Epithelial cell of esophagus (primary cell): ENCODE data around the gene FAM241B.

Experiments
- DNase-seq: peaks from one replicate; pipeline ENCODE4 v3.0.0; 2010; ENCODE audit warnings: low read depth
- H3K4me3 ChIP-seq: 2 replicates; pipeline ENCODE4 v1.5.1; 2011; ENCODE audit warnings: mild to moderate bottlenecking, low read length, control low read depth
- TF ChIP-seq, protein P1 (sequence below): IDR thresholded peaks from 2 replicates; pipeline ENCODE4 v1.5.1; 2011; ENCODE audit warnings: low read depth, mild to moderate bottlenecking, low read length, control low read depth, inconsistent platforms; ENCODE audit not compliant: insufficient read depth; ENCODE audit errors: missing control alignments

Gene FAM241B

DNA sequence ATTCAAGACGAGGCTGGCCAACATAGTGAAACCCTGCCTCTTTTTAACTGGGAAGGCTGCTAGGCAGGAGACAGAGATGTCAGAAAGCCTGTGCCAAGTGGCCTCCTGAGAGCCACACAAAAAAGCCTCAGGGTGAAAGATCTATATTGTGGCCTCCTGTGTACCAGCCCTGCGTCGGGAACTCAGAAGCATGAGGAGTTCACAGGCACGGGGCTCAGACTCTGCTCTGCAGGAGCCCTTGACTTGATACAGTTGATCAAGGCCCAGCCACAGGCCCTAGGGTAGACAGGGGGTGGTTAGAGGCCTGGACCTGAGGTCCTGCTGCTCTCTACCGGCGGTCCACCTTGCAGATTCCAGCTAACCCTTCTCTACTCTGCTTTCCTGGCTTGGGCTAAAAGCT, 30.2 kb downstream of the FAM241B start:
- TF ChIP-seq, protein P1, sequence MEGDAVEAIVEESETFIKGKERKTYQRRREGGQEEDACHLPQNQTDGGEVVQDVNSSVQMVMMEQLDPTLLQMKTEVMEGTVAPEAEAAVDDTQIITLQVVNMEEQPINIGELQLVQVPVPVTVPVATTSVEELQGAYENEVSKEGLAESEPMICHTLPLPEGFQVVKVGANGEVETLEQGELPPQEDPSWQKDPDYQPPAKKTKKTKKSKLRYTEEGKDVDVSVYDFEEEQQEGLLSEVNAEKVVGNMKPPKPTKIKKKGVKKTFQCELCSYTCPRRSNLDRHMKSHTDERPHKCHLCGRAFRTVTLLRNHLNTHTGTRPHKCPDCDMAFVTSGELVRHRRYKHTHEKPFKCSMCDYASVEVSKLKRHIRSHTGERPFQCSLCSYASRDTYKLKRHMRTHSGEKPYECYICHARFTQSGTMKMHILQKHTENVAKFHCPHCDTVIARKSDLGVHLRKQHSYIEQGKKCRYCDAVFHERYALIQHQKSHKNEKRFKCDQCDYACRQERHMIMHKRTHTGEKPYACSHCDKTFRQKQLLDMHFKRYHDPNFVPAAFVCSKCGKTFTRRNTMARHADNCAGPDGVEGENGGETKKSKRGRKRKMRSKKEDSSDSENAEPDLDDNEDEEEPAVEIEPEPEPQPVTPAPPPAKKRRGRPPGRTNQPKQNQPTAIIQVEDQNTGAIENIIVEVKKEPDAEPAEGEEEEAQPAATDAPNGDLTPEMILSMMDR: no peak
- H3K4me3 ChIP-seq: no peak overlapping the region
- DNase-seq: no peak

DNA sequence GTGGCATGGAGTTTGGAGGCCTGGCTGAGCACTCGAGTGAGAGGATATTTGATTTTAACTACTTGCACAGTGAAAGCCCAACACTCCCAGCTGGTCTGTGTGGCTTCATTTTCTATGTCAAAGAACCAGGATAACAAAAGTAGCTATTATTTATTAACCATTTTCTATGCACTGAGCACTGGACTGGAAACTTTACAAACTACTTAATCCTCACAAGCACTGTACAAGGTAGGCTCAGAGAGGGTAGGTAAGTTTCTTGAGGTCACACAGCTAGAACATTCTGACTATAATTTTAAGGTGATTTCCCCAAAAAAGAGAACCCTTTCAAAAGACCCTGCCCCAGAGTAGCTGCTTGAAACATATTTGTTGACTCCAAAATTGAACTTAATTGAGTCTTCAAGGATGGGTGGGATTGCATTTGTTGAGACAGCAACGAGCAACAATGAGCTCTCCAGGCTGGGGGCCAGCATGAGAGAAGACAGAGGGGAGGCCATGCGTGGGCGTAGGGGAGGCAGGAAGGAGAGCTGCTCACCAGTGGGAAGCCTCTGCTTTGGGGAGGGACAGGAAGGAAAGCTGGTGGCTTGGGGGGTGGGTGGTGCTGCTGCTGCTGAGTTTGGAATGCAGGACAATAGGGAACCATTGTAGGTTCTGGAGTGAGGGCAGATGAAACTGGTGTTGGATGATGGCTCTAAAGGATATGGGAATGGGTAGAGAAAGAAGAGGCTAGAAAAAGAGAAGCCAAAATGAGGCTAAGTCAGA, 31.5 kb downstream of the FAM241B start:
- H3K4me3 ChIP-seq: no peak overlapping the region
- TF ChIP-seq, protein P1: no peak
- no peak for DNase-seq

DNA sequence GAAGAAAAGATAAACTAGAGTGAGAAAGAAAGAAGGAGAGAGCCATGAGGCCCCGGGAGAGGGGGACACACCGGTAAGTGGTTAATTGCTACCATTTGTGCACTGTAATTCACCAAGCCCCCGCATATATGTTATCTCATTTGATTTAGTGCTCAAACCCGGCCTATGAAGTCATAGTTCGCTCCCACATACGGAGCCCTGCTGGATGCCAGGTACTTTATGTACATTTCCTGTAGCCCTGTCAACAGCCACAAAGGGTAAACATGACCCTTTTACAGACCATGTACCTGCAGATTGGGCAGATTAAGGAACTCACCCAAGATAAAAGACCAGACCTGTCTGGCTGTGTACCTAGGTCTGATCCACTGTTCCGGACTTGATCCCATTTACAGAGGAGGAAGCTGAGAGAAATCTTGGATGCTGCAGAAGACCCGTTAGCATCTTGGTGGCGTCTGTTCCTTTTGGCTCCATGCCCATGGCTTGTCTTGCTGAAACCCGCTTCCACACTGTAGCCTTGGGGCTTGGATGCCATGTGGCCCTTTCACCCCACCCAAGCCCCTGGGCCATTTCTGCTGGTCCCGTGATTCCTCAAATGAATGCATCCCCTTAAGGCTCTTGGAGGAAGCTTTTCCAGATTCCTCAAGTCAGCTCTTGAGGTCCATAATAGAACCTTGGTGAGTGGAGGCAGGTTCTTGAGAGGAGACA, 32.3 kb downstream of the FAM241B start:
- no peak for DNase-seq
- H3K4me3 ChIP-seq: no peak overlapping the region
- TF ChIP-seq, protein P1: no peak

- DNase-seq: no peak
- no peak overlapping the region for H3K4me3 ChIP-seq
- TF ChIP-seq, protein P1: no peak
Measured at GRCh38 chr10:69662901-69663300, 32.9 kb downstream of the FAM241B start.

- no peak for DNase-seq
- H3K4me3 ChIP-seq: no peak overlapping the region
- TF ChIP-seq, protein P1: no peak
Measured at GRCh38 chr10:69663369-69663947, 33.4 kb downstream of the FAM241B start.

DNA sequence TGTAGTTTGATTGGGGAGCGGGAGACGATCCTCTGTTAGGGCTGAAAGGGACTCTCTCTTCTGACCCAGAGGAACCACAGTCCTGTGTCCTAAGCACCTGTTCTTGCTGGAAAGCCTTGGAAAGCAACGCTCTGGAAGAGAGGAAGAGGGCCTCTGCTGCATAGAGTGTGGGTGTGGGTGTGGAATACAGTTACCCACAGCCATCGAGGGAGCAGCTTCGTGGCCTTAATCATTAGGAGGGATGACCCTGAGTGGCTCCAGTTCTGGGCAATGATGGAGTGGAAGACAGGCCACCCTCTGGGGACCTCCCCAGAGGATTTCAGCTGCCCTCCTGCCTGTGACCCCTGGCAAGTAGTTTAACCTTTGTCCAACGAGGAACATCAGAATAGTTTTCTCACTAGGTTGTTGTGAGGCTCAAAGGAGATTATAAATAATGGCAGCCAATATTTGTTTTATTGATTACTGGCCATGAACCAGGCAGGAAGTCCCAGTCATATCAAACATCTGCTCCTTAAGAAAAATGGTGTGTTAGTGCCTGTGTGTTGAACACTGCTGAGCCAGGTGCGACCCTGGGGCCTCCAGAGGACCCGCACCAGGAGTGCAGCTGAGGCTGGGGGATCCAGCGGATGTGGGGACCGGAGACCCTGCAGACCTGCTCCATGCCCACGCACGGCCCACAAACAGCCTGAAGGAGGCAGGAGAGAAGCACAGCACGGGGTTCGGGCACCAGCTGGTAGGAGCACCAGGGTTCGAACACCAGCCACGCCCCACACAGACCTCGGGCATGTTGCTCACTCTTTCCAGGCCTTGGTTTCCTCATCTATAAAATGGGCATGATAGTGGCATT, 35.6 kb downstream of the FAM241B start:
- DNase-seq: no peak
- TF ChIP-seq, protein P1: no peak
- no peak overlapping the region for H3K4me3 ChIP-seq
